MCF 10A (cell line): Measurements from ENCODE around the gene ADGRD2. TPM values are rescaled to one million over a fixed set of nuclear protein-coding genes. Genes with fewer than 3 reads are reported as not detected.

Experiments
- BruUV-seq: library from RNA; stranded (reverse); fragments of 400-500 nt; replicated peaks from 2 replicates; lab custom pipeline; 2021; lab: Mats Ljungman, UMichigan
- CTCF ChIA-PET: fragments of 300-600 bp; sonication (Branson Sonifier 250); formaldehyde crosslinking; extraction: SDS; loops from one replicate; lab custom pipeline; 2021; ENCODE audit warnings: antibody characterized with exemption, inconsistent platforms; lab: Yijun Ruan, JAX
- POLR2A ChIA-PET: fragments of 300-600, 350-650 bp; sonication (Branson Sonifier 250); formaldehyde crosslinking; extraction: SDS; loops from one replicate; lab custom pipeline; 2020; ENCODE audit warnings: antibody characterized with exemption, inconsistent platforms; lab: Yijun Ruan, JAX
- DNase-seq: peaks from one replicate; pipeline ENCODE4 v3.0.0-alpha.2; 2018; ENCODE audit not compliant: unreplicated experiment
- H3K27ac Mint-ChIP-seq: one replicate; pipeline ENCODE4 v1.8.0; 2022; ENCODE audit warnings: mild to moderate bottlenecking, low read depth, mixed read lengths; ENCODE audit not compliant: unreplicated experiment
- H3K27me3 Mint-ChIP-seq: one replicate; pipeline ENCODE4 v1.8.0; 2022; ENCODE audit warnings: mixed read lengths; ENCODE audit not compliant: insufficient read depth, unreplicated experiment
- H3K36me3 Mint-ChIP-seq: one replicate; pipeline ENCODE4 v1.8.0; 2022; ENCODE audit warnings: mild to moderate bottlenecking, moderate library complexity, mixed read lengths; ENCODE audit not compliant: insufficient read depth, unreplicated experiment
- H3K4me1 Mint-ChIP-seq: one replicate; pipeline ENCODE4 v1.8.0; 2022; ENCODE audit warnings: mixed read lengths; ENCODE audit not compliant: insufficient read depth, unreplicated experiment
- H3K4me3 Mint-ChIP-seq: one replicate; pipeline ENCODE4 v1.8.0; 2022; ENCODE audit warnings: mild to moderate bottlenecking, moderate library complexity, mixed read lengths; ENCODE audit not compliant: unreplicated experiment
- H3K9me3 Mint-ChIP-seq: one replicate; pipeline ENCODE4 v1.8.0; 2022; ENCODE audit warnings: mixed read lengths; ENCODE audit not compliant: unreplicated experiment
- intact Hi-C: fragments of 100-400 bp; cut with micrococcal nuclease; formaldehyde crosslinking; loops from 2 replicates; pipeline ENCODE4 v1.14.1; 2022
- total RNA-seq: library from RNA; stranded (reverse); gene quantifications from 2 replicates; pipeline ENCODE4 v1.2.3, GENCODE V29; 2022
- TF ChIP-seq, protein P1 (sequence below): fragments of 200-600 bp; IDR thresholded peaks from one replicate; pipeline ENCODE4 v1.8.0; 2022; ENCODE audit warnings: antibody characterized with exemption, mild to moderate bottlenecking; ENCODE audit not compliant: unreplicated experiment

Gene ADGRD2
- total RNA-seq, 1 experiment from 2014 or later: not detected

DNA sequence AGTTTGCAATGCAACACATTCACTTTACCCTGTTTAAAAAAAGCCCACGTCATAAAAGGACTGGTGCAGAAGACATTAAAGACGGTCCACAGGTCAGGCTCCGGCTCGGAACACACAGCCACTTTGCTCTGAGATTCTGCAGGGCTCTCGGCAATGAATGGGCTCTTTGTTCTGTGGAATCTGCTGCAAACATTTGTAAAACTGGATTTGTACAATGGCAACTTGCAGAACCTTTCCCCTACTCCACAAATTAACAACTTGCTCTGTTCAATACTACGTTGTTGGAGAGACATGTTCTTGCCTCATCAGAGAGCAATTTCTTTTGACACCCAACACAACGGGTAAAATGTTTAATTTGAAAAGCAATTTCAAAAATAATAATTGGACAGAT is 70.0 kb downstream of the ADGRD2 start:
- no peak overlapping the region for H3K4me3 Mint-ChIP-seq
- CTCF ChIA-PET: interaction anchor here (0.8 to 1.4 kb wide), 3 partner anchors 13 to 101 kb away, joined by 3 to 5 read pairs (median 3); no protein-coding TSS in a partner anchor
- TF ChIP-seq, protein P1, sequence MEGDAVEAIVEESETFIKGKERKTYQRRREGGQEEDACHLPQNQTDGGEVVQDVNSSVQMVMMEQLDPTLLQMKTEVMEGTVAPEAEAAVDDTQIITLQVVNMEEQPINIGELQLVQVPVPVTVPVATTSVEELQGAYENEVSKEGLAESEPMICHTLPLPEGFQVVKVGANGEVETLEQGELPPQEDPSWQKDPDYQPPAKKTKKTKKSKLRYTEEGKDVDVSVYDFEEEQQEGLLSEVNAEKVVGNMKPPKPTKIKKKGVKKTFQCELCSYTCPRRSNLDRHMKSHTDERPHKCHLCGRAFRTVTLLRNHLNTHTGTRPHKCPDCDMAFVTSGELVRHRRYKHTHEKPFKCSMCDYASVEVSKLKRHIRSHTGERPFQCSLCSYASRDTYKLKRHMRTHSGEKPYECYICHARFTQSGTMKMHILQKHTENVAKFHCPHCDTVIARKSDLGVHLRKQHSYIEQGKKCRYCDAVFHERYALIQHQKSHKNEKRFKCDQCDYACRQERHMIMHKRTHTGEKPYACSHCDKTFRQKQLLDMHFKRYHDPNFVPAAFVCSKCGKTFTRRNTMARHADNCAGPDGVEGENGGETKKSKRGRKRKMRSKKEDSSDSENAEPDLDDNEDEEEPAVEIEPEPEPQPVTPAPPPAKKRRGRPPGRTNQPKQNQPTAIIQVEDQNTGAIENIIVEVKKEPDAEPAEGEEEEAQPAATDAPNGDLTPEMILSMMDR: no peak

DNA sequence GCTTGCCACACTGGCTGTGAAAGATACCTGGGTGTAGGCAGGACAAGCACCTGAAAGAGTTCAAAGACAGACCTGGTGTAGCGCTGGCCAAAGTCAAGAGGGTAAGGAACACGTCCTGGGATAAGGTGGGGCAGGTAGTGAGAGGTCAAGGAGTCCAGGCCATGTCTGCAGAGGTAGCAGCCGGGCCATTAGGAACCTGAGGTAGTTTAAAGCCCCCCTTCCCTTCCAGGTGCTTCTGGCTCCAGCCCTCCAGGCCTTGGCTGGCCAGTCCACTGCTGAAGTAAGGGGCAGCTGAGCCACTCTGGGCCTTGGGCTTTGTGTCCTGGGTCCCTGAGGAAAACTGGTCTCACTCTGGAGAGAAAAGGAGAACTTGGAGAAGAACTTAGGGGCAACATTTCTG is 70.9 kb downstream of the ADGRD2 start:
- BruUV-seq: no TSS peak
- TF ChIP-seq, protein P1: no peak

More for the DNA sequence above, 70.0 kb downstream of the ADGRD2 start:
- POLR2A ChIA-PET: interaction anchor here (0.6 kb wide), 1 partner anchor 18 kb away, joined by 3 read pairs; no protein-coding TSS in a partner anchor
- Mint-ChIP-seq H3K4me1 (no peaks in the 10 kb centered on the region), H3K27me3 (no peaks in the 10 kb centered on the region), H3K36me3 (no peaks in the 10 kb centered on the region), H3K9me3 (no peaks in the 10 kb centered on the region), H3K27ac (no peak overlapping the region)
- intact Hi-C loops: no loop called here
- no TSS peak for BruUV-seq
- DNase-seq: no peak

DNA sequence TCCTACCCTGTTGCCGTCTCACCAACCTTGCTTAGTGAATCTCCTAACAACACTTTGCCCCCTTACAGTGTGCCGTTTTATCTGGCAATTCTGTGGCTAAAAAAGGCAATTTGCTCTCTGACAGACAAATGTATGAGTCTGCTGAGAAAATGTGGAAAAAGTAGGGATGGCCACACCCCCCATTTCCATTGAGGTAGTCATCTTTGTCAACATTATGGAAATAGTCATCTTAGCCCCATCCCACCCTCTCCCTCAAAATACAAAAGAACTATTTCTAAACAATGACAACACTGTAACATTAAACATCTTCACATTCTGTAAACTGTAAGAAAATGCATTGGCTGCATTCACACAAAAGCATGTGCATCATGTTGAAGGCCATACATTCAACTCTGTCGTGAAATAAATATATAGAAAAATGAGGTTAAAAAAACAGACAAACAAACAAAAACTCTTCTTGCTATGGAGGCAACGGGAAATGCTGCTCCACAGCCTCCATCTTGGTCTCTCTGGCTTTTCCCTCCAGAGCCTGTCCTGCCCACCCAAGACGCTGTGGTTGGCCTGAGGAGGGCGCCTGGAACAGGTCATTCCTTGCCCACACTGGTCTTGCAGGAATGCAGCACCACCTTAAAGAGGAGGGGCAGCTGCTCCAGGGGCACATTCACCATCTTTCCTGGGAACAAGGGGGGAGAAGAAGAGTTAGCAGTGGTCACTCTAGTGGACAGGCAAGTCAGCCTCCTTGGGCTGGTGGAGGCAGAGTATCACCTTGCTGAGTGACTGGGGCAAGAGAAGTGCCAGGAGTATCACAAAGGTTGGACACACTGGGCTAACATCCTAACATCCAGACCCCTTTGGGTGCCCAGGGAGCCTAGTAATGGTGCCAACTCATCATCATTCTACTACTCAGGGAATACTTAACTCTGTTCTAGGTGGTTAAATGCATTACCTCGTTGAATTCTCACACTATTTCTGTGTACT is 72.2 kb downstream of the ADGRD2 start:
- H3K9me3 Mint-ChIP-seq: no peaks in the 10 kb centered on the region
- TF ChIP-seq, protein P1: no peak
- no peaks in the 10 kb centered on the region for H3K4me1 Mint-ChIP-seq
- POLR2A ChIA-PET: no interaction called here
- H3K27me3 Mint-ChIP-seq: no peaks in the 10 kb centered on the region
- intact Hi-C loops: no loop called here
- no peak for DNase-seq
- H3K27ac Mint-ChIP-seq: no peak overlapping the region
- no peaks in the 10 kb centered on the region for H3K36me3 Mint-ChIP-seq
- H3K4me3 Mint-ChIP-seq: no peak overlapping the region
- CTCF ChIA-PET: interaction anchor here (0.6 to 3.1 kb wide), 2 partner anchors 15 to 86 kb away, joined by 3 to 30 read pairs; no protein-coding TSS in a partner anchor
- BruUV-seq: no TSS peak

More for the DNA sequence above, 70.9 kb downstream of the ADGRD2 start:
- Mint-ChIP-seq H3K4me1 (no peaks in the 10 kb centered on the region), H3K4me3 (no peak overlapping the region), H3K27me3 (no peaks in the 10 kb centered on the region), H3K27ac (no peak overlapping the region), H3K36me3 (no peaks in the 10 kb centered on the region), H3K9me3 (no peaks in the 10 kb centered on the region)
- intact Hi-C loops: no loop called here
- ChIA-PET POLR2A (interaction anchor here (0.6 to 0.8 kb wide), 2 partner anchors 19 to 30 kb away, joined by 3 read pairs; no protein-coding TSS in a partner anchor), CTCF (interaction anchor here (0.7 to 1.4 kb wide), 4 partner anchors 12 to 158 kb away, joined by 3 read pairs; no protein-coding TSS in a partner anchor)
- DNase-seq: no peak

DNA sequence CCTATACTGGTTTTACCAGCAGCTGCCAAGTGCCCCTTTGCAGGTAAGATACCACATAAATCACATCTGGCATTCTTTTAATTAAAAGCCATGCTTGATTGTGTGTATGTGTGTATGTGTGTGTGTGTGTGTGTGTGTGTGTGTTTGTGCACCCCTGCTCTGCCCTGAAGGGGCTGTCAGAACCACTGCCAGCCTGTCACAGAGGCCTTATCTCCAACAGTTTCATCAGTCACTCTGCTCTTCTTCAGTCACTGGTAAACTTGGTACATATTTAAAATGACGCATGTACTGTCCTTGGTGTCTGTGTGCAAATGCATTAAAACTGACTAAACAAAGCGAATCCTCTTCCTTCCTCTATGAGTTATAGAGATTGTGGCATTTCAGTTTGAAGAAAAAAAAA is 75.9 kb downstream of the ADGRD2 start:
- no peaks in the 10 kb centered on the region for H3K36me3 Mint-ChIP-seq
- POLR2A ChIA-PET: no interaction called here
- CTCF ChIA-PET: interaction anchor here (0.6 to 3.1 kb wide), 6 partner anchors 10 to 222 kb away, joined by 3 to 20 read pairs (median 3); partner anchors contain the start of gene PSMB7
- no TSS peak for BruUV-seq
- intact Hi-C loops: no loop called here
- no peak overlapping the region for H3K4me3 Mint-ChIP-seq
- TF ChIP-seq, protein P1: no peak
- no peaks in the 10 kb centered on the region for H3K4me1 Mint-ChIP-seq
- no peak overlapping the region for H3K27ac Mint-ChIP-seq
- H3K27me3 Mint-ChIP-seq: no peaks in the 10 kb centered on the region
- no peak for DNase-seq
- no peaks in the 10 kb centered on the region for H3K9me3 Mint-ChIP-seq
